Keratinocyte (primary cell): ENCODE results near the gene TWIST2. TPM values are rescaled to one million over a fixed set of nuclear protein-coding genes. Genes with fewer than 3 reads are reported as not detected.

Experiments
- DNase-seq: peaks from one replicate; pipeline ENCODE4 v3.0.0-alpha.2; 2011; ENCODE audit warnings: low read depth, missing footprints, low spot score
- FAIRE-seq: peaks from 2 replicates; lab custom pipeline; 2011; peaks lifted over from hg19 to GRCh38; lab: Jason Lieb, UNC
- H2AFZ ChIP-seq: 2 replicates; pipeline ENCODE4 v1.6.0; 2012; ENCODE audit warnings: low read length, control low read depth, inconsistent platforms; ENCODE audit not compliant: control insufficient read depth
- H3K27ac ChIP-seq: 2 replicates; pipeline ENCODE4 v1.5.1; 2011; ENCODE audit warnings: low read length; ENCODE audit not compliant: control insufficient read depth, insufficient read depth
- H3K27me3 ChIP-seq: 3 replicates; pipeline ENCODE4 v1.6.0; 2011; ENCODE audit warnings: low read length; ENCODE audit not compliant: control insufficient read depth, insufficient read depth; ENCODE audit errors: extremely low read depth
- H3K36me3 ChIP-seq, 2 experiments: 2 replicates in 1 of 2; 3 replicates in 1 of 2; pipeline ENCODE4 v1.5.1; 2011; ENCODE audit warnings: low read length in 2 of 2, mild to moderate bottlenecking in 1 of 2; ENCODE audit not compliant: control insufficient read depth in 2 of 2, insufficient read depth in 2 of 2; ENCODE audit errors: extremely low read depth in 1 of 2
- H3K4me1 ChIP-seq: 3 replicates; pipeline ENCODE4 v1.5.1; 2011; ENCODE audit warnings: low read length; ENCODE audit not compliant: control insufficient read depth, insufficient read depth; ENCODE audit errors: extremely low read depth
- H3K4me2 ChIP-seq: 3 replicates; pipeline ENCODE4 v1.6.0; 2011; ENCODE audit warnings: low read depth, low read length; ENCODE audit not compliant: control insufficient read depth, insufficient read depth; ENCODE audit errors: extremely low read depth
- H3K4me3 ChIP-seq, 3 experiments: fragments of 200-600 bp in 1 of 3; sonication (generic) in 1 of 3; 2 replicates in 2 of 3; 3 replicates in 1 of 3; pipeline ENCODE4 v1.5.1; 2011 to 2016; ENCODE audit warnings: low read length in 3 of 3, mild to moderate bottlenecking in 3 of 3, control low read depth in 2 of 3, inconsistent platforms in 1 of 3, low read depth in 1 of 3, mixed read lengths in 1 of 3, mixed run types in 1 of 3, moderate library complexity in 1 of 3; ENCODE audit not compliant: control insufficient read depth in 2 of 3, insufficient read depth in 2 of 3; ENCODE audit errors: extremely low read depth in 1 of 3
- H3K79me2 ChIP-seq: 2 replicates; pipeline ENCODE4 v1.6.0; 2012; ENCODE audit warnings: low read length; ENCODE audit not compliant: control insufficient read depth, insufficient read depth
- H3K9ac ChIP-seq: 3 replicates; pipeline ENCODE4 v1.6.0; 2011; ENCODE audit warnings: low read length; ENCODE audit not compliant: control insufficient read depth, insufficient read depth; ENCODE audit errors: extremely low read depth
- H3K9me1 ChIP-seq: 3 replicates; pipeline ENCODE4 v1.6.0; 2011; ENCODE audit warnings: low read length; ENCODE audit not compliant: control insufficient read depth, insufficient read depth; ENCODE audit errors: extremely low read depth
- H3K9me3 ChIP-seq: 2 replicates; pipeline ENCODE4 v1.5.1; 2012; ENCODE audit warnings: low read depth, low read length; ENCODE audit not compliant: control insufficient read depth
- H4K20me1 ChIP-seq: 3 replicates; pipeline ENCODE4 v1.6.0; 2011; ENCODE audit warnings: low read length; ENCODE audit not compliant: control insufficient read depth, insufficient read depth; ENCODE audit errors: extremely low read depth
- CTCF ChIP-seq, 3 experiments: IDR thresholded peaks in 1 of 3; conservative IDR thresholded peaks in 1 of 3; optimal IDR thresholded peaks in 1 of 3; 2 replicates in 2 of 3; 3 replicates in 1 of 3; pipeline versions ENCODE3 to v1.5.1; 2011; ENCODE audit warnings: low read length in 3 of 3, mild to moderate bottlenecking in 3 of 3, moderate library complexity in 2 of 3, control low read depth in 1 of 3, inconsistent platforms in 1 of 3; ENCODE audit not compliant: insufficient read depth in 2 of 3; ENCODE audit errors: extremely low read depth in 1 of 3
- EZH2 ChIP-seq: IDR thresholded peaks from one replicate; pipeline ENCODE4 v1.6.1; 2012; ENCODE audit warnings: inconsistent platforms, mild to moderate bottlenecking, low read length, moderate library complexity
- dilution Hi-C: fragments of 300-500 bp; cut with MboI; formaldehyde crosslinking; loops from one replicate; pipeline ENCODE4 v1.7.0; 2020; ENCODE audit warnings: low sequenced_read_pairs; ENCODE audit not compliant: extremely low pct_ligation_motif_present
- polyA plus RNA-seq, 5 experiments: library from polyadenylated mRNA; depleted of rRNA in 3 of 5; stranded (reverse) in 3 of 5; stranded (forward) in 1 of 5; unstranded in 1 of 5; fragments of >200 nt; gene quantifications; 1 replicate in 1 of 5; 2 replicates in 3 of 5; 3 replicates in 1 of 5; pipeline versions ENCODE4 v1.2.1 to v1.2.3, GENCODE V29; 2011 to 2012; ENCODE audit warnings: missing spikeins in 2 of 5, low read depth in 1 of 5, low replicate concordance in 1 of 5

The TWIST2 gene
- polyA plus RNA-seq, 1 donor (not counting 4 experiments of a cell fraction or from before 2014, with no cell fraction given): 5.5 TPM

- H3K4me3 ChIP-seq: no peak overlapping the region
- peaks cover 14% of the 10 kb centered on the region for H3K4me1 ChIP-seq
- peaks cover 2% of the 10 kb centered on the region for H3K9me1 ChIP-seq
- H3K9ac ChIP-seq: no peak overlapping the region
- no peaks in the 10 kb centered on the region for H3K79me2 ChIP-seq
- no peak for DNase-seq
- H3K27ac ChIP-seq: no peak overlapping the region
- H3K4me2 ChIP-seq: no peak overlapping the region
- H3K9me3 ChIP-seq: no peaks in the 10 kb centered on the region
- peaks cover 9% of the 10 kb centered on the region for H3K27me3 ChIP-seq
- H2AFZ ChIP-seq: no peak overlapping the region
- H3K36me3 ChIP-seq: no peaks in the 10 kb centered on the region
- H4K20me1 ChIP-seq: no peaks in the 10 kb centered on the region
- no peak for FAIRE-seq
- dilution Hi-C loops: no loop called here
- TF ChIP-seq EZH2 (no peak), CTCF (optimal IDR thresholded peaks at IDR 0.05 in 1 of 3, IDR thresholded peaks at IDR 0.05 in 1 of 3, conservative IDR thresholded peaks at IDR 0.05 in 1 of 3; ENCODE audit: extremely low read depth in 1 of 3, insufficient read depth in 2 of 3, low read length in 3 of 3) (no peak)
Observed at GRCh38 chr2:238859636-238860347, 11.9 kb downstream of the TWIST2 start.

- Histone ChIP-seq H3K79me2 (no peaks in the 10 kb centered on the region), H3K27me3 (no peaks in the 10 kb centered on the region), H3K4me2 (no peak overlapping the region), H3K9ac (no peak overlapping the region), H3K9me1 (peaks cover 2% of the 10 kb centered on the region), H4K20me1 (no peaks in the 10 kb centered on the region), H3K36me3 (no peaks in the 10 kb centered on the region), H3K9me3 (no peaks in the 10 kb centered on the region), H3K4me3 (no peak overlapping the region), H3K4me1 (peaks cover 16% of the 10 kb centered on the region), H2AFZ (no peak overlapping the region), H3K27ac (no peak overlapping the region)
- TF ChIP-seq EZH2 (no peak), CTCF (optimal IDR thresholded peaks at IDR 0.05 in 1 of 3, IDR thresholded peaks at IDR 0.05 in 1 of 3, conservative IDR thresholded peaks at IDR 0.05 in 1 of 3; ENCODE audit: extremely low read depth in 1 of 3, insufficient read depth in 2 of 3, low read length in 3 of 3) (no peak)
- DNase-seq (no peak), FAIRE-seq (no peak)
- dilution Hi-C loops: no loop called here
Observed at GRCh38 chr2:238861013-238861730, 13.3 kb downstream of the TWIST2 start.
